Measurements from ENCODE around the gene ACACA. TPM values are rescaled to one million over a fixed set of nuclear protein-coding genes. Genes with fewer than 3 reads are reported as not detected.

Gene ACACA
- total and polyA plus RNA-seq, 2 experiments from 2014 or later, result 59.6 to 164 TPM

DNA sequence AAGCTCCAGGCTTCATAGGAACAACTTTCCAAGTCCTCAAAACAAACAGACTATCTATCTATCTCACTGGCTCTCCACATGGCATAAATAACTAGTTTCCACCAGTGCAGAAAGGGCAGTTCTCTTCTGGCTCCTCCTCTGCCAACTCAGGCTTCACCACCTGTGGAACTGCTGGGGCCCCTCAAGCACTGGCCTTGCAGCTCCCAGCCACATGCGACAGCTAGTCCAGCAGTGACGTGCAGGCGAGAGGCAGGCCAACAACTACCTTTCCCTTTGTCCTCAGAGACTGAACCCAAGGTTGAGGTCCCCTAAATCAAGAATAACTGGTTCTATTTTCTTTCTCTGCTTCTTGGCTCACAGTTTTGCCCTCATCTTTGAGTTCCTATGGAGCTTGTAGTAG lies 320.3 kb downstream of the ACACA start (continued):
- TF ChIP-seq, protein P1, sequence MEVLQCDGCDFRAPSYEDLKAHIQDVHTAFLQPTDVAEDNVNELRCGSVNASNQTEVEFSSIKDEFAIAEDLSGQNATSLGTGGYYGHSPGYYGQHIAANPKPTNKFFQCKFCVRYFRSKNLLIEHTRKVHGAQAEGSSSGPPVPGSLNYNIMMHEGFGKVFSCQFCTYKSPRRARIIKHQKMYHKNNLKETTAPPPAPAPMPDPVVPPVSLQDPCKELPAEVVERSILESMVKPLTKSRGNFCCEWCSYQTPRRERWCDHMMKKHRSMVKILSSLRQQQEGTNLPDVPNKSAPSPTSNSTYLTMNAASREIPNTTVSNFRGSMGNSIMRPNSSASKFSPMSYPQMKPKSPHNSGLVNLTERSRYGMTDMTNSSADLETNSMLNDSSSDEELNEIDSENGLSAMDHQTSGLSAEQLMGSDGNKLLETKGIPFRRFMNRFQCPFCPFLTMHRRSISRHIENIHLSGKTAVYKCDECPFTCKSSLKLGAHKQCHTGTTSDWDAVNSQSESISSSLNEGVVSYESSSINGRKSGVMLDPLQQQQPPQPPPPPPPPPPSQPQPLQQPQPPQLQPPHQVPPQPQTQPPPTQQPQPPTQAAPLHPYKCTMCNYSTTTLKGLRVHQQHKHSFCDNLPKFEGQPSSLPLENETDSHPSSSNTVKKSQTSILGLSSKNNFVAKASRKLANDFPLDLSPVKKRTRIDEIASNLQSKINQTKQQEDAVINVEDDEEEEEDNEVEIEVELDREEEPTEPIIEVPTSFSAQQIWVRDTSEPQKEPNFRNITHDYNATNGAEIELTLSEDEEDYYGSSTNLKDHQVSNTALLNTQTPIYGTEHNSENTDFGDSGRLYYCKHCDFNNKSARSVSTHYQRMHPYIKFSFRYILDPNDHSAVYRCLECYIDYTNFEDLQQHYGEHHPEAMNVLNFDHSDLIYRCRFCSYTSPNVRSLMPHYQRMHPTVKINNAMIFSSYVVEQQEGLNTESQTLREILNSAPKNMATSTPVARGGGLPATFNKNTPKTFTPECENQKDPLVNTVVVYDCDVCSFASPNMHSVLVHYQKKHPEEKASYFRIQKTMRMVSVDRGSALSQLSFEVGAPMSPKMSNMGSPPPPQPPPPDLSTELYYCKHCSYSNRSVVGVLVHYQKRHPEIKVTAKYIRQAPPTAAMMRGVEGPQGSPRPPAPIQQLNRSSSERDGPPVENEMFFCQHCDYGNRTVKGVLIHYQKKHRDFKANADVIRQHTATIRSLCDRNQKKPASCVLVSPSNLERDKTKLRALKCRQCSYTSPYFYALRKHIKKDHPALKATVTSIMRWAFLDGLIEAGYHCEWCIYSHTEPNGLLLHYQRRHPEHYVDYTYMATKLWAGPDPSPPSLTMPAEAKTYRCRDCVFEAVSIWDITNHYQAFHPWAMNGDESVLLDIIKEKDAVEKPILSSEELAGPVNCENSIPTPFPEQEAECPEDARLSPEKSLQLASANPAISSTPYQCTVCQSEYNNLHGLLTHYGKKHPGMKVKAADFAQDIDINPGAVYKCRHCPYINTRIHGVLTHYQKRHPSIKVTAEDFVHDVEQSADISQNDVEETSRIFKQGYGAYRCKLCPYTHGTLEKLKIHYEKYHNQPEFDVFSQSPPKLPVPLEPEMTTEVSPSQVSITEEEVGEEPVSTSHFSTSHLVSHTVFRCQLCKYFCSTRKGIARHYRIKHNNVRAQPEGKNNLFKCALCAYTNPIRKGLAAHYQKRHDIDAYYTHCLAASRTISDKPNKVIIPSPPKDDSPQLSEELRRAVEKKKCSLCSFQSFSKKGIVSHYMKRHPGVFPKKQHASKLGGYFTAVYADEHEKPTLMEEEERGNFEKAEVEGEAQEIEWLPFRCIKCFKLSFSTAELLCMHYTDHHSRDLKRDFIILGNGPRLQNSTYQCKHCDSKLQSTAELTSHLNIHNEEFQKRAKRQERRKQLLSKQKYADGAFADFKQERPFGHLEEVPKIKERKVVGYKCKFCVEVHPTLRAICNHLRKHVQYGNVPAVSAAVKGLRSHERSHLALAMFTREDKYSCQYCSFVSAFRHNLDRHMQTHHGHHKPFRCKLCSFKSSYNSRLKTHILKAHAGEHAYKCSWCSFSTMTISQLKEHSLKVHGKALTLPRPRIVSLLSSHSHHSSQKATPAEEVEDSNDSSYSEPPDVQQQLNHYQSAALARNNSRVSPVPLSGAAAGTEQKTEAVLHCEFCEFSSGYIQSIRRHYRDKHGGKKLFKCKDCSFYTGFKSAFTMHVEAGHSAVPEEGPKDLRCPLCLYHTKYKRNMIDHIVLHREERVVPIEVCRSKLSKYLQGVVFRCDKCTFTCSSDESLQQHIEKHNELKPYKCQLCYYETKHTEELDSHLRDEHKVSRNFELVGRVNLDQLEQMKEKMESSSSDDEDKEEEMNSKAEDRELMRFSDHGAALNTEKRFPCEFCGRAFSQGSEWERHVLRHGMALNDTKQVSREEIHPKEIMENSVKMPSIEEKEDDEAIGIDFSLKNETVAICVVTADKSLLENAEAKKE (CRISPR knock-in tag; IDR thresholded peaks at IDR 0.05), result no peak
- TF ChIP-seq, protein P2, sequence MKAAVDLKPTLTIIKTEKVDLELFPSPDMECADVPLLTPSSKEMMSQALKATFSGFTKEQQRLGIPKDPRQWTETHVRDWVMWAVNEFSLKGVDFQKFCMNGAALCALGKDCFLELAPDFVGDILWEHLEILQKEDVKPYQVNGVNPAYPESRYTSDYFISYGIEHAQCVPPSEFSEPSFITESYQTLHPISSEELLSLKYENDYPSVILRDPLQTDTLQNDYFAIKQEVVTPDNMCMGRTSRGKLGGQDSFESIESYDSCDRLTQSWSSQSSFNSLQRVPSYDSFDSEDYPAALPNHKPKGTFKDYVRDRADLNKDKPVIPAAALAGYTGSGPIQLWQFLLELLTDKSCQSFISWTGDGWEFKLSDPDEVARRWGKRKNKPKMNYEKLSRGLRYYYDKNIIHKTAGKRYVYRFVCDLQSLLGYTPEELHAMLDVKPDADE (IDR thresholded peaks at IDR 0.05), result no peak
- no peak for TF ChIP-seq REST (IDR thresholded peaks at IDR 0.05; ENCODE audit: unreplicated experiment)
- no peak for TF ChIP-seq ZNF114 (CRISPR knock-in tag; IDR thresholded peaks at IDR 0.05)
- TF ChIP-seq EZH2phosphoT487 (IDR thresholded peaks at IDR 0.05; ENCODE audit: unreplicated experiment), result no peak
- TF ChIP-seq, protein P3, sequence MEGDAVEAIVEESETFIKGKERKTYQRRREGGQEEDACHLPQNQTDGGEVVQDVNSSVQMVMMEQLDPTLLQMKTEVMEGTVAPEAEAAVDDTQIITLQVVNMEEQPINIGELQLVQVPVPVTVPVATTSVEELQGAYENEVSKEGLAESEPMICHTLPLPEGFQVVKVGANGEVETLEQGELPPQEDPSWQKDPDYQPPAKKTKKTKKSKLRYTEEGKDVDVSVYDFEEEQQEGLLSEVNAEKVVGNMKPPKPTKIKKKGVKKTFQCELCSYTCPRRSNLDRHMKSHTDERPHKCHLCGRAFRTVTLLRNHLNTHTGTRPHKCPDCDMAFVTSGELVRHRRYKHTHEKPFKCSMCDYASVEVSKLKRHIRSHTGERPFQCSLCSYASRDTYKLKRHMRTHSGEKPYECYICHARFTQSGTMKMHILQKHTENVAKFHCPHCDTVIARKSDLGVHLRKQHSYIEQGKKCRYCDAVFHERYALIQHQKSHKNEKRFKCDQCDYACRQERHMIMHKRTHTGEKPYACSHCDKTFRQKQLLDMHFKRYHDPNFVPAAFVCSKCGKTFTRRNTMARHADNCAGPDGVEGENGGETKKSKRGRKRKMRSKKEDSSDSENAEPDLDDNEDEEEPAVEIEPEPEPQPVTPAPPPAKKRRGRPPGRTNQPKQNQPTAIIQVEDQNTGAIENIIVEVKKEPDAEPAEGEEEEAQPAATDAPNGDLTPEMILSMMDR (conservative IDR thresholded peaks at IDR 0.05; ENCODE audit: low read depth in 2 of 2), result no peak

All from GM23338 (cell line).